ENCODE measurements around the gene ATG10.

DNA sequence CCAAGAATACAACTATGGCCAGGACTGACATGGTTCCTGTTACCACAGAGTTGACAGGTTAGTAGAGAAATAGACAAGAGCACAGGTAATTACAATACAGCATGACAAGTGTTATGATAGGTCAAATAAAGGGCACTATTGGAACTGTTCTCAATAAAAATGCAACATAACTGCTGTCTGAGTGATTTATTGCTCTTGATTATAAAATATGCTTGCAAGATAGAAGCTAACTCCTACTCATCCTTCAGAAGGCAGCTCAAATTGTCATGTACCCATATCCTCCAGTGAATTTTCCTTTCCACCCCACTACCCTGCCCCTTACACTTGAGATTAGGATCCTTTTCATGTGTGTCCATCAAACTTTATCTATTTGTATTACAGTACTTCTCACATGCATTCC, 35.1 kb upstream of the ATG10 start:
- no peak for TF ChIP-seq EP300 (IDR thresholded peaks at IDR 0.05)
- TF ChIP-seq, protein P1, sequence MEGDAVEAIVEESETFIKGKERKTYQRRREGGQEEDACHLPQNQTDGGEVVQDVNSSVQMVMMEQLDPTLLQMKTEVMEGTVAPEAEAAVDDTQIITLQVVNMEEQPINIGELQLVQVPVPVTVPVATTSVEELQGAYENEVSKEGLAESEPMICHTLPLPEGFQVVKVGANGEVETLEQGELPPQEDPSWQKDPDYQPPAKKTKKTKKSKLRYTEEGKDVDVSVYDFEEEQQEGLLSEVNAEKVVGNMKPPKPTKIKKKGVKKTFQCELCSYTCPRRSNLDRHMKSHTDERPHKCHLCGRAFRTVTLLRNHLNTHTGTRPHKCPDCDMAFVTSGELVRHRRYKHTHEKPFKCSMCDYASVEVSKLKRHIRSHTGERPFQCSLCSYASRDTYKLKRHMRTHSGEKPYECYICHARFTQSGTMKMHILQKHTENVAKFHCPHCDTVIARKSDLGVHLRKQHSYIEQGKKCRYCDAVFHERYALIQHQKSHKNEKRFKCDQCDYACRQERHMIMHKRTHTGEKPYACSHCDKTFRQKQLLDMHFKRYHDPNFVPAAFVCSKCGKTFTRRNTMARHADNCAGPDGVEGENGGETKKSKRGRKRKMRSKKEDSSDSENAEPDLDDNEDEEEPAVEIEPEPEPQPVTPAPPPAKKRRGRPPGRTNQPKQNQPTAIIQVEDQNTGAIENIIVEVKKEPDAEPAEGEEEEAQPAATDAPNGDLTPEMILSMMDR (IDR thresholded peaks at IDR 0.05): no peak
- no peak for TF ChIP-seq POLR2A (IDR thresholded peaks at IDR 0.05)
- TF ChIP-seq POLR2AphosphoS5 (IDR thresholded peaks at IDR 0.05): no peak

Measured in suprapubic skin (tissue), 4 donors.